K562 (cell line): ENCODE data around the gene CRACR2B. TPM values are rescaled to one million over a fixed set of nuclear protein-coding genes. Genes with fewer than 3 reads are reported as not detected.

Experiments used
- ATAC-seq: fragments of 200-7000 bp; cut with Tn5 transposase; 3 replicates; pipeline ENCODE4 v1.9.1; 2020; ENCODE audit warnings: moderate library complexity
- BruUV-seq: library from RNA; stranded (reverse); fragments of 400-500 nt; replicated peaks from 2 replicates; lab custom pipeline; 2021; lab: Mats Ljungman, UMichigan
- CTCF ChIA-PET: fragments of 300-600 bp; formaldehyde crosslinking; extraction: SDS; loops from one replicate; lab custom pipeline; 2021; ENCODE audit warnings: low intra/inter-chr PET ratio; lab: Yijun Ruan, JAX
- POLR2A ChIA-PET: fragments of 300-600, 350-650 bp; sonication (Branson Sonifier 250); formaldehyde crosslinking; extraction: SDS; loops from one replicate; lab custom pipeline; 2021; ENCODE audit warnings: antibody characterized with exemption, inconsistent platforms; lab: Yijun Ruan, JAX
- DNase-seq, 4 experiments: peaks; one replicate each; pipeline versions ENCODE4 v3.0.0 to v3.0.0-alpha.2; 2011 to 2018; ENCODE audit warnings: low spot score in 3 of 4, mixed read lengths in 3 of 4; ENCODE audit errors: extremely low read depth in 1 of 4
- FAIRE-seq: peaks from 2 replicates; lab custom pipeline; 2011; peaks lifted over from hg19 to GRCh38; lab: Jason Lieb, UNC
- H2AFZ ChIP-seq: 2 replicates; pipeline ENCODE4 v1.6.0; 2011; ENCODE audit warnings: low read depth, low read length, control low read depth, inconsistent platforms
- H3K27ac ChIP-seq: fragments of 200-600 bp; 3 replicates; pipeline ENCODE4 v1.8.0; 2011; ENCODE audit warnings: low read depth, mild to moderate bottlenecking, control low read depth, inconsistent platforms, low read length, moderate library complexity, mixed read lengths; ENCODE audit errors: extremely low read depth
- H3K27me3 ChIP-seq, 2 experiments: fragments of 300-600 bp in 1 of 2; 2 replicates in 1 of 2; 3 replicates in 1 of 2; pipeline versions ENCODE4 v1.6.0 to v1.8.0; 2011; ENCODE audit warnings: inconsistent platforms in 2 of 2, low read length in 2 of 2, mild to moderate bottlenecking in 1 of 2, mixed read lengths in 1 of 2, moderate library complexity in 1 of 2; ENCODE audit not compliant: control insufficient read depth in 2 of 2, insufficient read depth in 2 of 2
- H3K36me3 ChIP-seq: fragments of 300-600 bp; 3 replicates; pipeline ENCODE4 v1.8.0; 2011; ENCODE audit warnings: mild to moderate bottlenecking, low read length, inconsistent platforms; ENCODE audit not compliant: control insufficient read depth, insufficient read depth
- H3K4me1 ChIP-seq, 2 experiments: fragments of 200-600 bp in 1 of 2; replicated peaks in 1 of 2; 2 replicates in 1 of 2; 3 replicates in 1 of 2; pipeline versions ENCODE4 v1.5.1 to v1.8.0; 2011; ENCODE audit warnings: inconsistent platforms in 2 of 2, low read length in 2 of 2, mild to moderate bottlenecking in 1 of 2, mixed read lengths in 1 of 2, moderate library complexity in 1 of 2; ENCODE audit not compliant: control insufficient read depth in 2 of 2, insufficient read depth in 2 of 2
- H3K4me2 ChIP-seq: 2 replicates; pipeline ENCODE4 v1.6.1; 2011; ENCODE audit warnings: low read length, control low read depth, inconsistent platforms, mixed read lengths; ENCODE audit not compliant: insufficient read depth
- H3K4me3 ChIP-seq: fragments of 200-600 bp; sonication (generic), shearing (Covaris generic); 2 replicates; pipeline ENCODE4 v1.5.1; 2016; ENCODE audit warnings: control low read depth, inconsistent platforms
- H3K79me2 ChIP-seq: fragments of 200-600 bp; 3 replicates; pipeline ENCODE4 v1.8.0; 2011; ENCODE audit warnings: low read length, inconsistent platforms; ENCODE audit not compliant: control insufficient read depth, insufficient read depth
- H3K9ac ChIP-seq, 2 experiments: 2 replicates each; pipeline versions ENCODE4 v1.6.0 to v1.6.1; 2011; ENCODE audit warnings: low read depth in 2 of 2, low read length in 2 of 2, control low read depth in 1 of 2, inconsistent platforms in 1 of 2, mild to moderate bottlenecking in 1 of 2, mixed read lengths in 1 of 2; ENCODE audit not compliant: insufficient read depth in 1 of 2
- H3K9me1 ChIP-seq: one replicate; pipeline ENCODE4 v1.6.0; 2011; ENCODE audit warnings: inconsistent platforms, mild to moderate bottlenecking, low read length, moderate library complexity; ENCODE audit not compliant: control insufficient read depth, insufficient read depth
- H3K9me3 ChIP-seq: replicated peaks from 2 replicates; pipeline ENCODE4 v1.5.1; 2011; ENCODE audit warnings: low read depth, low read length, inconsistent platforms; ENCODE audit not compliant: control insufficient read depth, insufficient read depth
- H4K20me1 ChIP-seq: replicated peaks from 2 replicates; pipeline ENCODE4 v1.6.1; 2011; ENCODE audit warnings: low read length, inconsistent platforms, mixed read lengths; ENCODE audit not compliant: control insufficient read depth, insufficient read depth
- POLR2G ChIP-seq: fragments of 200-400 bp; formaldehyde crosslinking; IDR thresholded peaks from 2 replicates; pipeline ENCODE4 v1.6.1; 2017; ENCODE audit warnings: low read depth, mild to moderate bottlenecking, antibody characterized with exemption, low read length, moderate library complexity
- TAF9B ChIP-seq: fragments of 450-650 bp; IDR thresholded peaks from 2 replicates; pipeline ENCODE4 v1.6.1; 2018; ENCODE audit warnings: mild to moderate bottlenecking; ENCODE audit not compliant: partially characterized antibody
- WGBS: fragments of 100-300 bp; shearing (Covaris generic); methylation state at CpG from one replicate; pipeline ENCODE4 v1.1.6; 2016; ENCODE audit warnings: low coverage, mixed read lengths; ENCODE audit not compliant: insufficient coverage; ENCODE audit errors: missing lambda C conversion rate; 5-methylcytosine and 5-hydroxymethylcytosine counted together
- in situ Hi-C: fragments of 300-500 bp; cut with MboI; formaldehyde crosslinking; loops from 4 replicates; pipeline ENCODE4 v1.15.0; 2018; ENCODE audit warnings: inconsistent platforms, mixed read lengths
- intact Hi-C: fragments of 100-400 bp; cut with micrococcal nuclease; formaldehyde crosslinking; loops from 2 replicates; pipeline ENCODE4 v1.14.2; 2022
- polyA plus RNA-seq, 8 experiments: library from polyadenylated mRNA; depleted of rRNA in 4 of 8; stranded (reverse) in 5 of 8; unstranded in 3 of 8; fragments of >200 nt; fragmentation: Nextera tagmentation in 2 of 8; fragmentation: Illumina TruSeq in 1 of 8; extraction: Ambion mirVana in 2 of 8; extraction: Trizol in 1 of 8; gene quantifications; 2 replicates each; pipeline versions ENCODE4 v1.2.1 to v1.2.3, GENCODE V29; 2011 to 2014; ENCODE audit warnings: inconsistent platforms in 1 of 8, missing spikeins in 1 of 8
- total RNA-seq, 7 experiments: library from RNA; depleted of rRNA in 6 of 7; stranded (reverse); fragments of >200 nt in 6 of 7; fragmentation: Illumina TruSeq in 2 of 7; extraction: Trizol in 2 of 7; gene quantifications; 2 replicates each; pipeline versions ENCODE4 v1.2.1 to v1.2.3, GENCODE V29; 2011 to 2021; ENCODE audit warnings: low replicate concordance in 1 of 7
- TF ChIP-seq, protein P1 (sequence below): IDR thresholded peaks from 2 replicates; pipeline ENCODE4 v1.6.1; 2011; ENCODE audit not compliant: insufficient read length; ENCODE audit errors: extremely low read depth
- TF ChIP-seq, protein P2 (sequence below): fragments of 200-800 bp; sonication (Bioruptor generic); IDR thresholded peaks from 2 replicates; pipeline ENCODE4 v1.6.1; 2017; ENCODE audit warnings: missing genetic modification characterization, missing compliant biosample characterization
- TF ChIP-seq, protein P3 (sequence below): sonication (generic); IDR thresholded peaks from 2 replicates; pipeline ENCODE4 v1.6.1; 2016

The CRACR2B gene
- total and polyA plus RNA-seq, 9 of the 15 experiments (the other 6 are each of a cell fraction or from before 2014, with no cell fraction given), result 0.10 to 51.0 (median 6.0) TPM

DNA sequence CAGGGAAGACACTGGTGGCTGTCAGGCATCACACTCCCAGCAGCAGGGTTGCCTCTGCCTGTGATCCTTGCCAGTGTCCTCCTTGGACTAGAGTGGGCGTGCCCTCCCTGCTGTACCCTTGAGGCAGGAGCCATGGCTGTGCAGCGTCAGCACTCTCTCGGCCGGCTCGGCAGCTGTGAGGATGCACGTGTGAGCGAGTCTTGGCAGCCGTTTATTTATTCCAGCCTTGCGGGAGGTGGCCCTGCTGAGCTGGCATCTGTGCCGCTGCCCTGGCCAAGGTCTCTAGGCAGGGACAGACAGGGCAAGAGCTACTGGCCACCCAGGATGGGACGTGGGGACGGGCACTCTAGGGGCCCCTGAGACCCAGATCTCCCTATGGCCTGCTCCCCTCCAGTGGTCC, 48.8 kb downstream of the CRACR2B start:
- CTCF ChIA-PET, result no interaction called here
- 57% methylated on average over 12 of the region's 12 CpGs for WGBS
- Histone ChIP-seq H3K9ac (peak overlapping the region in 1 of 2 experiments; percentile 66; a peak in 2 of 4 replicates), H3K36me3 (peaks cover 60% of the 10 kb centered on the region), H3K79me2 (no peaks in the 10 kb centered on the region), H2AFZ (no peak overlapping the region), H3K4me3 (no peak overlapping the region), H3K27me3 (no peaks in the 10 kb centered on the region), H3K9me1 (peaks cover 20% of the 10 kb centered on the region), H3K27ac (no peak overlapping the region; the same call in 2 of the 3 replicates), H3K4me1 (peaks cover 29 to 64% of the 10 kb centered on the region in 2 experiments; a peak in 4 of 5 replicates), H4K20me1 (peaks cover 25% of the 10 kb centered on the region), H3K9me3 (no peaks in the 10 kb centered on the region), H3K4me2 (peak overlapping the region; percentile 56)
- intact Hi-C loops (no loop called here), in situ Hi-C loops (no loop called here)
- POLR2A ChIA-PET, result interaction anchor here (0.9 to 1.1 kb wide), 2 partner anchors 9 to 105 kb away, joined by 3 to 5 read pairs; no protein-coding TSS in a partner anchor
- no TSS peak for BruUV-seq
- TF ChIP-seq TAF9B (no peak), POLR2G (peak; percentile 72)
- FAIRE-seq (no peak), ATAC-seq (peak; percentile 8), DNase-seq (no peak)

DNA sequence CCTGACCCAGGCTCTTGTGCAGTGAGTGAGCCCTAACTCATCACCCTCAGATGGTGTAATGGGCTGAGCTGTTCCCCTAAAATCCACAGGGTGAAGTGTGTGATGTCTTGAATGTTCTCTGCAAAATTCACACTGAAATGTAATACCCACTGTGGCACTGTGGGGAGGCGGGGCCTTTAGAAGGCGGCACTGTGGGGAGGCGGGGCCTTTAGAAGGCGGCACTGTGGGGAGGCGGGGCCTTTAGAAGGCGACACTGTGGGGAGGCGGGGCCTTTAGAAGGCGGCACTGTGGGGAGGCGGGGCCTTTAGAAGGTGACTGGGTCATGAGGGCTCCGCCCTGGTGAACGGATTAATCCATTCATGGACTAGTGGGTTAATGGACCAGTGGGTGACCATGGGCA, 49.8 kb downstream of the CRACR2B start:
- POLR2A ChIA-PET, result interaction anchor here (0.7 kb wide), 1 partner anchor 22 kb away, joined by 3 read pairs; no protein-coding TSS in a partner anchor
- ATAC-seq, result peak; percentile 91
- no TSS peak for BruUV-seq
- Histone ChIP-seq H3K27ac (0 out of 3 replicates have a peak overlapping the region, but pooled peaks have one; percentile 41), H2AFZ (no peak overlapping the region), H3K36me3 (peaks cover 60% of the 10 kb centered on the region), H4K20me1 (peaks cover 25% of the 10 kb centered on the region), H3K4me3 (no peak overlapping the region), H3K9ac (peak overlapping the region in 1 of 2 experiments; percentile 77; a peak in 2 of 4 replicates), H3K4me2 (no peak overlapping the region; the same call in 1 of the 2 replicates), H3K4me1 (peaks cover 29 to 56% of the 10 kb centered on the region in 2 experiments; a peak in 4 of 5 replicates), H3K9me3 (no peaks in the 10 kb centered on the region), H3K79me2 (no peaks in the 10 kb centered on the region), H3K9me1 (peaks cover 20% of the 10 kb centered on the region), H3K27me3 (no peaks in the 10 kb centered on the region)
- intact Hi-C loops (no loop called here), in situ Hi-C loops (no loop called here)
- FAIRE-seq, result peak; percentile 83
- 3% methylated on average over 4 of the region's 11 CpGs for WGBS
- DNase-seq, result peak; percentile 74 to 91 (median 78)
- CTCF ChIA-PET, result interaction anchor here (0.6 kb wide), 1 partner anchor 34 kb away, joined by 6 read pairs; no protein-coding TSS in a partner anchor
- TF ChIP-seq, protein P1, sequence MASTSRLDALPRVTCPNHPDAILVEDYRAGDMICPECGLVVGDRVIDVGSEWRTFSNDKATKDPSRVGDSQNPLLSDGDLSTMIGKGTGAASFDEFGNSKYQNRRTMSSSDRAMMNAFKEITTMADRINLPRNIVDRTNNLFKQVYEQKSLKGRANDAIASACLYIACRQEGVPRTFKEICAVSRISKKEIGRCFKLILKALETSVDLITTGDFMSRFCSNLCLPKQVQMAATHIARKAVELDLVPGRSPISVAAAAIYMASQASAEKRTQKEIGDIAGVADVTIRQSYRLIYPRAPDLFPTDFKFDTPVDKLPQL, result no peak
- TF ChIP-seq, protein P2, sequence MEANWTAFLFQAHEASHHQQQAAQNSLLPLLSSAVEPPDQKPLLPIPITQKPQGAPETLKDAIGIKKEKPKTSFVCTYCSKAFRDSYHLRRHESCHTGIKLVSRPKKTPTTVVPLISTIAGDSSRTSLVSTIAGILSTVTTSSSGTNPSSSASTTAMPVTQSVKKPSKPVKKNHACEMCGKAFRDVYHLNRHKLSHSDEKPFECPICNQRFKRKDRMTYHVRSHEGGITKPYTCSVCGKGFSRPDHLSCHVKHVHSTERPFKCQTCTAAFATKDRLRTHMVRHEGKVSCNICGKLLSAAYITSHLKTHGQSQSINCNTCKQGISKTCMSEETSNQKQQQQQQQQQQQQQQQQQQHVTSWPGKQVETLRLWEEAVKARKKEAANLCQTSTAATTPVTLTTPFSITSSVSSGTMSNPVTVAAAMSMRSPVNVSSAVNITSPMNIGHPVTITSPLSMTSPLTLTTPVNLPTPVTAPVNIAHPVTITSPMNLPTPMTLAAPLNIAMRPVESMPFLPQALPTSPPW (CRISPR knock-in tag), result peak; percentile 53; the same call in 1 of the 2 replicates
- TF ChIP-seq, protein P3, sequence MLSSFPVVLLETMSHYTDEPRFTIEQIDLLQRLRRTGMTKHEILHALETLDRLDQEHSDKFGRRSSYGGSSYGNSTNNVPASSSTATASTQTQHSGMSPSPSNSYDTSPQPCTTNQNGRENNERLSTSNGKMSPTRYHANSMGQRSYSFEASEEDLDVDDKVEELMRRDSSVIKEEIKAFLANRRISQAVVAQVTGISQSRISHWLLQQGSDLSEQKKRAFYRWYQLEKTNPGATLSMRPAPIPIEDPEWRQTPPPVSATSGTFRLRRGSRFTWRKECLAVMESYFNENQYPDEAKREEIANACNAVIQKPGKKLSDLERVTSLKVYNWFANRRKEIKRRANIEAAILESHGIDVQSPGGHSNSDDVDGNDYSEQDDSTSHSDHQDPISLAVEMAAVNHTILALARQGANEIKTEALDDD, result peak; percentile 37; the same call in 1 of the 2 replicates
